Measurements from ENCODE around the gene CACNG4.

CACNG4 gene

GRCh38 chr17:67041941-67042899 is 77.7 kb downstream of the CACNG4 start:
- peaks cover 2% of the 10 kb centered on the region for H3K9me3 ChIP-seq
- TF ChIP-seq Cebpa-rat (IDR thresholded peaks at IDR 0.05), result no peak

GRCh38 chr17:67043283-67043682 is 78.8 kb downstream of the CACNG4 start:
- H3K9ac ChIP-seq, result no peak overlapping the region
- peaks cover 18% of the 10 kb centered on the region for H3K4me1 ChIP-seq
- no peaks in the 10 kb centered on the region for H4K20me1 ChIP-seq
- H3K9me3 ChIP-seq, result peaks cover 12% of the 10 kb centered on the region
- no peaks in the 10 kb centered on the region for H3K27me3 ChIP-seq
- no peaks in the 10 kb centered on the region for H3K36me3 ChIP-seq
- H3K4me2 ChIP-seq, result no peak overlapping the region
- TF ChIP-seq Cebpa-rat (IDR thresholded peaks at IDR 0.05), result no peak
- H3K4me3 ChIP-seq, result no peak overlapping the region
- no peak overlapping the region for H3K27ac ChIP-seq

More at GRCh38 chr17:67041941-67042899, 77.7 kb downstream of the CACNG4 start:
- Histone ChIP-seq H3K27ac (peak overlapping the region; percentile 33; the same call in 1 of the 2 replicates), H3K36me3 (no peaks in the 10 kb centered on the region), H4K20me1 (no peaks in the 10 kb centered on the region), H3K4me3 (no peak overlapping the region), H3K9ac (no peak overlapping the region), H3K27me3 (no peaks in the 10 kb centered on the region), H3K4me2 (peak overlapping the region; percentile 17), H3K4me1 (peaks cover 18% of the 10 kb centered on the region)

DNA sequence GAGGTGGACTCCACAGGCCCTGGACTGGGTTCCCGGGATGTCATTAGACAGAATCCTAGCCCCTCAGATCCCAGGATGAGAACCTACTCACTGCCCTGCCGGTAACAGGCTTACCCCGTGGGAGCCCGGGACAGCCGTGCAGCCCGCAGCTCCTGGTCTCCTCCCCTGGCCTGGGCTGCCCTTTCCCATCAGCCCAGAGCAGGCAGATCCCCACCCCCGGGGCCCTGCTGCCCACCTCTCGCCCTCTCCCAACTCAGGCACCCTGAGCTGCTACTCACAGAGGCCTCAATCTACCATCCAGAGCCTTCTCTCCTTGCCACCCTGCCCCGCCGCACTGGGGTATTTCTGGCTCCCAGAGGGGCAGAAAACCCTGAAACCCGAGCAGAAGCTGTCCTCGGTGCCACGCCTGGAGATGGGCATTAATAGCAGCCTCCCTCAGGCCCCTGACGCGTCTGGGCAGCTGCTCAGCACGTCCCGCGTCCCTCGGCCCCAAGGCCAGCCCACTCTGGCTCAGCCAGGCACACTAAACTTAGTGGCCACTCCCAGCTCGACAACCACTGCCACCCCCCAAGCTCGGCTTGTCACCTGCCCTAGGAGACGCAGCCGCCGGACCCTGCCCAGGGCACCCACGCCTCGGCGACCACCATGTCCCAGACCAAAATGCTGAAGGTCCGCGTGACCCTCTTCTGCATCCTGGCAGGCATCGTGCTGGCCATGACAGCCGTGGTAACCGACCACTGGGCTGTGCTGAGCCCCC is 79.7 kb downstream of the CACNG4 start, which contains the start of gene CACNG1:
TSS of gene CACNG1 (plus strand) at position 539 of the 757 bp plus-strand sequence. CDS start at position 646, 107 bp downstream.
- H3K27me3 ChIP-seq, result no peaks in the 10 kb centered on the region
- peaks cover 21% of the 10 kb centered on the region for H3K9me3 ChIP-seq
- H3K27ac ChIP-seq, result no peak within 1 kb of the TSS
- no peaks in the 10 kb centered on the region for H3K36me3 ChIP-seq
- H3K4me1 ChIP-seq, result peaks cover 18% of the 10 kb centered on the region
- H3K9ac ChIP-seq, result no peak within 1 kb of the TSS
- H3K4me3 ChIP-seq, result no peak within 1 kb of the TSS
- TF ChIP-seq Cebpa-rat (IDR thresholded peaks at IDR 0.05), result no peak
- no peak within 1 kb of the TSS for H3K4me2 ChIP-seq
- no peaks in the 10 kb centered on the region for H4K20me1 ChIP-seq

GRCh38 chr17:67044940-67045339 is 80.4 kb downstream of the CACNG4 start:
- Histone ChIP-seq H3K9me3 (peaks cover 29% of the 10 kb centered on the region), H3K27ac (no peak overlapping the region), H3K27me3 (no peaks in the 10 kb centered on the region), H3K4me1 (peaks cover 18% of the 10 kb centered on the region), H3K36me3 (no peaks in the 10 kb centered on the region), H4K20me1 (no peaks in the 10 kb centered on the region), H3K4me2 (no peak overlapping the region), H3K4me3 (no peak overlapping the region), H3K9ac (no peak overlapping the region)
- TF ChIP-seq Cebpa-rat (IDR thresholded peaks at IDR 0.05), result no peak

GRCh38 chr17:67046398-67046797 is 81.9 kb downstream of the CACNG4 start:
- TF ChIP-seq Cebpa-rat (IDR thresholded peaks at IDR 0.05), result no peak
- H3K9ac ChIP-seq, result no peak overlapping the region
- no peaks in the 10 kb centered on the region for H3K27me3 ChIP-seq
- peaks cover 11% of the 10 kb centered on the region for H3K4me1 ChIP-seq
- no peaks in the 10 kb centered on the region for H4K20me1 ChIP-seq
- no peaks in the 10 kb centered on the region for H3K36me3 ChIP-seq
- no peak overlapping the region for H3K27ac ChIP-seq
- peaks cover 31% of the 10 kb centered on the region for H3K9me3 ChIP-seq
- no peak overlapping the region for H3K4me2 ChIP-seq
- no peak overlapping the region for H3K4me3 ChIP-seq

DNA sequence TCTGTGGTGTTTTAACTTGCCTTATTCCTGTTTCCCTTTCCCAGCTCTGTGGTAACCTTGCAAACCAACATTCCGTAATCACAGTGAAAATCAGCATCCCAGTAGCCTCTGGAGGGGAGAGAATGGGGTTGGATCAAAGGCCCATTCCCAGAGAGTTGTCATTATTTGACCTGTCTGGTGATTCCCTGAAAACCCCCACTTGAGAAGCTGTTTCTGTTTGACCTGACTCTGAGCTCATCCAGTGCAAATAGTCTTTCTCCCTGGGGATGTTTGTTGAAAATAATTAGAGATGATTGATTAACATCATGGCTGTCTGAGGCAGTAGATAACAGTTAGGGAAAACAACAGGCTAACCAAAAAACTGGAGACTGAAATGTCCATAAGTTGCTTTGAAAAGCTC is 82.9 kb downstream of the CACNG4 start:
- TF ChIP-seq Cebpa-rat (IDR thresholded peaks at IDR 0.05), result no peak
- H3K4me1 ChIP-seq, result peaks cover 11% of the 10 kb centered on the region
- H3K27me3 ChIP-seq, result no peaks in the 10 kb centered on the region
- no peak overlapping the region for H3K4me2 ChIP-seq
- no peak overlapping the region for H3K27ac ChIP-seq
- H3K9ac ChIP-seq, result no peak overlapping the region
- H3K36me3 ChIP-seq, result no peaks in the 10 kb centered on the region
- peaks cover 31% of the 10 kb centered on the region for H3K9me3 ChIP-seq
- H3K4me3 ChIP-seq, result no peak overlapping the region
- H4K20me1 ChIP-seq, result no peaks in the 10 kb centered on the region

GRCh38 chr17:67049025-67049739 is 84.7 kb downstream of the CACNG4 start:
- peaks cover 31% of the 10 kb centered on the region for H3K9me3 ChIP-seq
- H4K20me1 ChIP-seq, result no peaks in the 10 kb centered on the region
- no peak overlapping the region for H3K4me3 ChIP-seq
- no peaks in the 10 kb centered on the region for H3K27me3 ChIP-seq
- no peak for TF ChIP-seq Cebpa-rat (IDR thresholded peaks at IDR 0.05)
- peaks cover 11% of the 10 kb centered on the region; the same call in 1 of the 2 replicates for H3K4me1 ChIP-seq
- H3K4me2 ChIP-seq, result no peak overlapping the region
- no peaks in the 10 kb centered on the region for H3K36me3 ChIP-seq
- H3K9ac ChIP-seq, result no peak overlapping the region
- no peak overlapping the region for H3K27ac ChIP-seq

DNA sequence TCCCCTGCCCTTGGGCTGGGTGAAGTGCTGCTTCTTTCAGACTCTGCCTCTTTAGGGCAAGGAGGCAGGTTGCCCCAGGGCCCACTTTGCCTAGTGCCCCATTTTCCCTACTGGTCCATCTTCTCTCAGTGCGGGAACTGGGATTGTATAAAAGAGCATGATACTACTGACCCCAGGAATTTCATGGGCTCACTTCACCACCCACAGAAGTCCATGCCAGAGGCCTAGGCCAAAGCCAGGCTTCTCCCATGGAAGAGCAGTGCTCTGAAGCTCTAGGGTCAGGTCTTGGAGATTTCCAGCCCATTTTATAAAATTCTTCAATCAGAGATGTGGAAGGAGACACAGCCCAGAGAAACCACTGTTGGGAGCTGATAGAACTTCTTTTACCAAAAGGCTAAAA is 85.6 kb downstream of the CACNG4 start:
- H3K27me3 ChIP-seq, result no peaks in the 10 kb centered on the region
- TF ChIP-seq Cebpa-rat (IDR thresholded peaks at IDR 0.05), result no peak
- H3K27ac ChIP-seq, result no peak overlapping the region
- H3K9me3 ChIP-seq, result peaks cover 34% of the 10 kb centered on the region
- peaks cover 12% of the 10 kb centered on the region; the same call in 1 of the 2 replicates for H3K4me1 ChIP-seq
- H4K20me1 ChIP-seq, result no peaks in the 10 kb centered on the region
- H3K4me2 ChIP-seq, result no peak overlapping the region
- H3K4me3 ChIP-seq, result no peak overlapping the region
- H3K36me3 ChIP-seq, result no peaks in the 10 kb centered on the region
- H3K9ac ChIP-seq, result no peak overlapping the region

- no peak for TF ChIP-seq Cebpa-rat (IDR thresholded peaks at IDR 0.05)
- no peaks in the 10 kb centered on the region for H3K27me3 ChIP-seq
- H3K4me2 ChIP-seq, result no peak overlapping the region
- H3K4me1 ChIP-seq, result peaks cover 17% of the 10 kb centered on the region; the same call in 1 of the 2 replicates
- H3K4me3 ChIP-seq, result no peak overlapping the region
- no peak overlapping the region for H3K27ac ChIP-seq
- H3K36me3 ChIP-seq, result no peaks in the 10 kb centered on the region
- no peak overlapping the region for H3K9ac ChIP-seq
- no peaks in the 10 kb centered on the region for H4K20me1 ChIP-seq
- H3K9me3 ChIP-seq, result peaks cover 37% of the 10 kb centered on the region
Observed at GRCh38 chr17:67050471-67051154, 86.1 kb downstream of the CACNG4 start.
